ENCODE measurements around the gene ZNF853. TPM values are rescaled to one million over a fixed set of nuclear protein-coding genes. Genes with fewer than 3 reads are reported as not detected.
"Not testable (repeated sequence)": the region's sequence is repeated elsewhere in the genome, so short reads cannot be mapped to it uniquely, and the experiment has no call there.

ZNF853 gene
- total RNA-seq, 1 experiment from 2014 or later = 3.4 TPM

- H3K36me3 ChIP-seq (ENCODE audit: insufficient read depth, low read length, poor library complexity, severe bottlenecking) = peaks cover 18% of the 10 kb centered on the region
- CTCF ChIA-PET = no interaction called here
These were observed 41.0 kb downstream of the ZNF853 start for GRCh38 chr7:6656413-6656812.

GRCh38 chr7:6658618-6659345 is 43.4 kb downstream of the ZNF853 start:
- Histone ChIP-seq H3K36me3 (ENCODE audit: insufficient read depth, low read length, poor library complexity, severe bottlenecking) (peaks cover 6% of the 10 kb centered on the region), H3K9me3 (ENCODE audit: low read depth, low read length, poor library complexity, severe bottlenecking) (no peaks in the 10 kb centered on the region), H3K4me3 (ENCODE audit: low read depth, low read length, poor library complexity, severe bottlenecking) (no peak overlapping the region), H3K27me3 (replicated peaks; ENCODE audit: insufficient read depth, low read depth, low read length, poor library complexity) (no peaks in the 10 kb centered on the region), H3K27ac (ENCODE audit: low read depth, low read length, poor library complexity, severe bottlenecking) (no peak overlapping the region), H3K4me1 (ENCODE audit: insufficient read depth, low read length, poor library complexity, severe bottlenecking) (peaks cover 7% of the 10 kb centered on the region)
- ChIA-PET CTCF (interaction anchor here (0.6 kb wide), 1 partner anchor 82 kb away, joined by 3 read pairs; no protein-coding TSS in a partner anchor), POLR2A (ENCODE audit: low non-redundant PET) (interaction anchor here (0.5 kb wide), 1 partner anchor 100 kb away, joined by 10 read pairs; no protein-coding TSS in a partner anchor)
- intact Hi-C loops (cut with micrococcal nuclease; ENCODE audit: unreplicated experiment) = no loop called here
- TF ChIP-seq EZH2 (IDR thresholded peaks at IDR 0.05; ENCODE audit: borderline replicate concordance, low read depth, low read length, poor library complexity, severe bottlenecking) (no peak), CTCF (conservative IDR thresholded peaks at IDR 0.05; ENCODE audit: low read depth, low read length) (no peak)
- BruUV-seq (replicated peaks) = no TSS peak
- no peak for DNase-seq (ENCODE audit: low spot score)

More at GRCh38 chr7:6656413-6656812, 41.0 kb downstream of the ZNF853 start:
- Histone ChIP-seq H3K27ac (ENCODE audit: low read depth, low read length, poor library complexity, severe bottlenecking) (no peak overlapping the region), H3K4me1 (ENCODE audit: insufficient read depth, low read length, poor library complexity, severe bottlenecking) (peaks cover 7% of the 10 kb centered on the region), H3K4me3 (ENCODE audit: low read depth, low read length, poor library complexity, severe bottlenecking) (no peak overlapping the region), H3K27me3 (replicated peaks; ENCODE audit: insufficient read depth, low read depth, low read length, poor library complexity) (no peaks in the 10 kb centered on the region), H3K9me3 (ENCODE audit: low read depth, low read length, poor library complexity, severe bottlenecking) (no peaks in the 10 kb centered on the region)
- BruUV-seq (replicated peaks) = no TSS peak
- intact Hi-C loops (cut with micrococcal nuclease; ENCODE audit: unreplicated experiment) = no loop called here
- DNase-seq (ENCODE audit: low spot score) = no peak
- TF ChIP-seq CTCF (conservative IDR thresholded peaks at IDR 0.05; ENCODE audit: low read depth, low read length) (no peak), EZH2 (IDR thresholded peaks at IDR 0.05; ENCODE audit: borderline replicate concordance, low read depth, low read length, poor library complexity, severe bottlenecking) (no peak)
- POLR2A ChIA-PET (ENCODE audit: low non-redundant PET) = no interaction called here

GRCh38 chr7:6670851-6671250 is 55.4 kb downstream of the ZNF853 start:
- H3K4me1 ChIP-seq (ENCODE audit: insufficient read depth, low read length, poor library complexity, severe bottlenecking); BruUV-seq (replicated peaks); H3K4me3 ChIP-seq (ENCODE audit: low read depth, low read length, poor library complexity, severe bottlenecking); H3K27me3 ChIP-seq (replicated peaks; ENCODE audit: insufficient read depth, low read depth, low read length, poor library complexity); intact Hi-C loops (cut with micrococcal nuclease; ENCODE audit: unreplicated experiment); POLR2A ChIA-PET (ENCODE audit: low non-redundant PET); H3K36me3 ChIP-seq (ENCODE audit: insufficient read depth, low read length, poor library complexity, severe bottlenecking); DNase-seq (ENCODE audit: low spot score); H3K27ac ChIP-seq (ENCODE audit: low read depth, low read length, poor library complexity, severe bottlenecking); CTCF ChIA-PET: not testable (repeated sequence)
- H3K9me3 ChIP-seq (ENCODE audit: low read depth, low read length, poor library complexity, severe bottlenecking) = peaks cover 44% of the 10 kb centered on the region

Other genes starting within 250 kb of the ZNF853 start
- 295 and 296 TPM in 2 replicates for gene RAC1, start 241.1 kb upstream of the ZNF853 start, total RNA-seq (2021)
- gene DAGLB, start 167.7 kb upstream of the ZNF853 start, total RNA-seq (2021) = 24.1 and 27.6 TPM in 2 replicates
- gene KDELR2, start 131.5 kb upstream of the ZNF853 start, total RNA-seq (2021) = 179 and 189 TPM in 2 replicates
- 0.13 TPM in 1 of 2 replicates, not detected in the other for gene GRID2IP, start 64.1 kb upstream of the ZNF853 start, total RNA-seq (2021)
- 72.4 and 79.2 TPM in 2 replicates for gene ZDHHC4, start 38.2 kb upstream of the ZNF853 start, total RNA-seq (2021)
- 39.7 and 43.4 TPM in 2 replicates for gene INTS15, start 25.6 kb upstream of the ZNF853 start, total RNA-seq (2021)
- 29.1 and 32.1 TPM in 2 replicates for gene ZNF316, start 21.7 kb downstream of the ZNF853 start, total RNA-seq (2021)
- 18.1 and 18.8 TPM in 2 replicates for gene ZNF12, start 91.3 kb downstream of the ZNF853 start, total RNA-seq (2021)
- gene RSPH10B2, start 138.5 kb downstream of the ZNF853 start, total RNA-seq (2021) = 0.34 and 0.44 TPM in 2 replicates
- gene CCZ1B, start 210.7 kb downstream of the ZNF853 start, total RNA-seq (2021) = 68.6 and 72.0 TPM in 2 replicates